AG09319 (cell line): ENCODE results near the gene SH2D3A.
A peak's percentile ranks its signal among the peaks of the same experiment; 100 is the strongest.

Experiments
- DNase-seq: peaks from one replicate; pipeline ENCODE4 v3.0.0-alpha.2; 2010; ENCODE audit warnings: low read depth; ENCODE audit errors: extremely low read depth
- TF ChIP-seq, protein P1 (sequence below): IDR thresholded peaks from 2 replicates; pipeline ENCODE4 v1.5.1; 2011; ENCODE audit warnings: low read depth, mild to moderate bottlenecking, inconsistent platforms, low read length, moderate library complexity

Gene SH2D3A

DNA sequence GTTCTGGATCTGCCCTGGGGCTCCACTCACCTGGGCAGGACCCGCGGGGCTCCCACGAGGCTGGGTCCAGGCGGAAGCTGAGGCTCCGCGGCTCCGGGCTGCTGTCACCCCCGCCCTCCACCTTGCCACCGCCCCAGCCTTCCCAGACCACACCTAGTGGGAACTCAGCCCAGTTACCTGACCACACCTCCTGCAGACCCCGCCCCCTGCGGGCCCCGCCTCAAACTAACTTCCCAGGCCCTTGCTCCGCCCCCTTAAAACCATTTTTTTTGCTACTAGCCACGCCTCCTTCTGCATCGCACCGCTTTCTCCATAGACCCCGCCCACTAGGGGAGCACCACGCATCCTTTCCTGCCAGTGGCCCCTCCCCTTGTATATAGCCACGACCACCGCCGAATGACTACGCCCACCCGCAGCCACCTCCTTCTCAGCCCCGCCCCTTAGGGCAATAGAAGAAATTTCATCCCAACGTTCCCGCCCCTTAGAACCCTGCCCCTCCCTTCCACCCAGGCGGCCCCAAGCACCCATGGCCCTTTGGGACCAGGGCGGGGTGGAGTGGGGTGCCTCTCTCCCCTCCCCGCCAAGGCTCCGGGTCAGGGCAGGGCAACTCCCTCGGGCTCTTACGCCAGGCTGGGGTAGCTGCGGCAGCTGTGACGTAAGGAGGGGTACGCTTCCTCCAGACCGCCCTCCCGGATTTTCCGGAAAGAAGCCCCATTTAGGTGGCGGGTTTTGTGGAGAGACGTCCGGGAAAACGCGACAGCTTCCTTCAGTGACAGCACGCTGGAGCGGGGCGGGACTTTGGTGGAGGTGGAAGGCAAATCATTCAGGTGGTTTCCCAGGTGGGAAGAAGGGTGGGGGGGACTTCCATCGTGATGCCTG lies at the start of gene SH2D3A:
Gene SH2D3A (minus strand): TSS at position 79 of the 879 bp plus-strand sequence. CDS start 3,687 bp downstream, outside the sequence.
- DNase-seq = no peak

DNA sequence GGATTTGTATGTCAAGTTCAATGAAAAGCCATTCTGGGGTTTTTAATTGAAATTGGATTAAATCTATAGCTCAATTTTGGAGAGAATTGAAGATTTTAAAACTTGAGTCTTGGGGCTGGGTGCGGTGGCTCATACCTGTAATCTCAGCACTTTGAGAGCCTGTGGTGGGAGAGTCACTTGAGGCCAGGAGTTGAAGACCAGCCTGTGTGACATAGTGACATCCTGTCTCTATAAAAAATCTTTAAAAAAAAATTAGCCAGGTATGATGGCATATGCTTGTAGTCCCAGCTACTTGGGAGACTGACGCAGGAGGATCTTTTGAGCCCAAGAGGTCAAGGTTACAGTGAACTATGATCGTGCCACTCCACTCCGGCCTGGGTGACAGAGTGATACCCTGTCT lies 46.4 kb upstream of the SH2D3A start:
- TF ChIP-seq, protein P1, sequence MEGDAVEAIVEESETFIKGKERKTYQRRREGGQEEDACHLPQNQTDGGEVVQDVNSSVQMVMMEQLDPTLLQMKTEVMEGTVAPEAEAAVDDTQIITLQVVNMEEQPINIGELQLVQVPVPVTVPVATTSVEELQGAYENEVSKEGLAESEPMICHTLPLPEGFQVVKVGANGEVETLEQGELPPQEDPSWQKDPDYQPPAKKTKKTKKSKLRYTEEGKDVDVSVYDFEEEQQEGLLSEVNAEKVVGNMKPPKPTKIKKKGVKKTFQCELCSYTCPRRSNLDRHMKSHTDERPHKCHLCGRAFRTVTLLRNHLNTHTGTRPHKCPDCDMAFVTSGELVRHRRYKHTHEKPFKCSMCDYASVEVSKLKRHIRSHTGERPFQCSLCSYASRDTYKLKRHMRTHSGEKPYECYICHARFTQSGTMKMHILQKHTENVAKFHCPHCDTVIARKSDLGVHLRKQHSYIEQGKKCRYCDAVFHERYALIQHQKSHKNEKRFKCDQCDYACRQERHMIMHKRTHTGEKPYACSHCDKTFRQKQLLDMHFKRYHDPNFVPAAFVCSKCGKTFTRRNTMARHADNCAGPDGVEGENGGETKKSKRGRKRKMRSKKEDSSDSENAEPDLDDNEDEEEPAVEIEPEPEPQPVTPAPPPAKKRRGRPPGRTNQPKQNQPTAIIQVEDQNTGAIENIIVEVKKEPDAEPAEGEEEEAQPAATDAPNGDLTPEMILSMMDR = no peak
- DNase-seq = no peak

More for the DNA sequence above, at the start of gene SH2D3A:
- TF ChIP-seq, protein P1 = no peak

DNA sequence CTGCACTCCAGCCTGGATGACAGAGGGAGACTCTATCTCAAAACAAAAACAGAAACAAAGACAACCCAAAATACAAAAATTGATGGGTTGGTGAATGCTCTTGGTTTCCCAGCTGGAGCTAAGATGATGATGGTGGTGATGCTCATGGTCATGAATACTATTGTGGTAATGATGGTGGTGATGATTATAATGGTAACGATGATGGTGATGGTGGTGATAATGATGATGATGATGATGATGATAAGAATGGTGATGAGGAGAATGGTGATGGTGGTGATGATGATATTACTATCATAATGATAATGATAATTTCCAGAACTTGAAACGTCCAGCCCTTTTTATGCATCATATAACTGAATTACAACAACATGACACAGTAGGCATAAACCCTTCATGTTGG lies 45.4 kb upstream of the SH2D3A start:
- TF ChIP-seq, protein P1 = no peak
- no peak for DNase-seq

DNA sequence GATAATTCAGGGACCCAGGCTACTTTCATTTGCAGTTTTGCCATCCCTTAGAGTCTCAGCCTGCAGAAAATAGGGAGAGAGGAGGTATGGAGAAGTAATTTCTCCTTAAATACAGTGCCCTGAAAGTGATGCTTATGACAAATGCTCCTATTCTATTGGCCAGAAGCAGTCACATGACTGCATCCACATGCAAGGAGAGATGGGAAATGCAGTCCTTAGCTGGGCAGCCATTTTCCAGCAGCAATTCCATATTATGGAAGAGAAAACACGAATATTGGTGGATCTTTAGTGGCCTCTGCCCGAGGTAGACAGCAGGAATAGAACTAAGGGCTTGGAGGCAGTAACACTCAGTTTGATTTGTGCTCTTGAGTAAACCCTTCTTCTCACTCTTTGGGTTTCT lies 44.7 kb upstream of the SH2D3A start:
- TF ChIP-seq, protein P1 = no peak
- DNase-seq = peak; percentile 16

DNA sequence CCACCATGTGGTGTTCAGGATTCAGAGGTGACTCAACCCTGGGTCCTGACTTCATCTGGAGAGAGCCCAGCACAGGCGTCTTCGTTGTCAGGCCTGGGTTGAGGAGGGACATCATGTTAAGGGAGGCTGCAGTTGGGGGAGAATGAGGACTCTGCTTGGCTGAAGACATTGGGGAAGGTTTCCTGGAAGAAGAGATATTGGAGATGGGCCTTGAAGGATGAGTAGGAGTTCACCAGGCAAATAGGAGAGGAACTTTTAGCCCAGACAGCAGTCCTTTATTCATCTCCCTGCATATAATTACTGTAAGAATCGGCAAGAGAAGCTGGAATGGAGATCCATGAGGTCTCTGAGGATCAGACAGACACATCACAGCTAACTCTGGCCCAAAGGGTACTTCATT lies 44.1 kb upstream of the SH2D3A start:
- no peak for DNase-seq
- TF ChIP-seq, protein P1 = no peak

DNA sequence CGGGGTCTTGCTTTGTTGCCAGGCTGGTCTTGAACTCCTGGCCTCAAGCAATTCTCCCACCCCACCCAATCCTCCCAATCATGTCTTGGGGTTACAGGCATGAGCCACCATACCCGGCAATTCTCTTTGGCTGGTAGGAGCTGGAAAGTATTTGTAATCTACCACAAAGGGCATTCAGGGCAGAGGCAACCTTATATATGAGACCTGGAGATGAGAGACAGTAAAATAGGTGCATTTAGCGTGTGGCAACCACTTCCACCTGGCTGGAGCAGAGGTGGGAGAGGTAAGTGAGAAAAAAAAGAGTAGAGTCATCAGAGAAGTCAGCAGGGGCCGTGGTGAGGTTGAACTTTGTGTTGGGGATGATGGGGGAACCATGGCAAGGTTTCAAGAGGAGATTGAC lies 42.0 kb upstream of the SH2D3A start:
- DNase-seq = no peak
- TF ChIP-seq, protein P1 = no peak

DNA sequence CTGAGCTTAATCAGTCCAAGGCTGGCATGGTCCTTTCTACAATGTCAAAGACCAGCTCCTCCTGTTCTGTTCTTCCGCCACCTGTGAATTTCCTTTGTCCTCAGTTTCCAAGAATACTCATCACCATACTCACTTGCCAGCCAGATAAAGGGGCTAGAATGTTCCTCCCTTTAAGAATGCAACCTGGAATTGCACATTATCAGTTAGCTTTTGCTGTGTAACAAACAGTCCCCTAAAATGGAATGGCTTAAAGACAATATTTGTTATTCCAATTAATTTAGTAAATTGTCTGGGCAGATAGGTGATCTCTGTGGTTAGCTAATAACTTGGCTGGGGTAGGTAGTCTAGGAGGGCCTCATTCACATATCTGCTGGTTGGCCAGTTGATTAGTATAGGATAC lies 41.3 kb upstream of the SH2D3A start:
- TF ChIP-seq, protein P1 = no peak
- DNase-seq = no peak
